Dendritic cell treated with granulocyte-macrophage colony-stimulating factor and Interleukin-4, amounts not matched to agents 40 ng/mL and 50 ng/mL, for 4 days (primary cell): Measurements from ENCODE around the gene SMIM31.

Experiments used
- H3K27ac Mint-ChIP-seq: one replicate; pipeline ENCODE4 v1.8.0; 2022; ENCODE audit warnings: mild to moderate bottlenecking, mixed read lengths
- H3K27me3 Mint-ChIP-seq: one replicate; pipeline ENCODE4 v1.8.0; 2022; ENCODE audit warnings: mild to moderate bottlenecking, mixed read lengths
- H3K36me3 Mint-ChIP-seq: one replicate; pipeline ENCODE4 v1.8.0; 2022; ENCODE audit warnings: low read depth, mixed read lengths
- H3K4me1 Mint-ChIP-seq: one replicate; pipeline ENCODE4 v1.8.0; 2022; ENCODE audit warnings: low read depth, mixed read lengths
- H3K4me3 Mint-ChIP-seq: one replicate; pipeline ENCODE4 v1.8.0; 2022; ENCODE audit warnings: mild to moderate bottlenecking, moderate library complexity, mixed read lengths
- H3K9me3 Mint-ChIP-seq: one replicate; pipeline ENCODE4 v1.8.0; 2022; ENCODE audit warnings: mixed read lengths
- intact Hi-C: fragments of 100-400 bp; cut with micrococcal nuclease; formaldehyde crosslinking; loops from one replicate; pipeline ENCODE4 v1.15.0; 2022

SMIM31 gene

DNA sequence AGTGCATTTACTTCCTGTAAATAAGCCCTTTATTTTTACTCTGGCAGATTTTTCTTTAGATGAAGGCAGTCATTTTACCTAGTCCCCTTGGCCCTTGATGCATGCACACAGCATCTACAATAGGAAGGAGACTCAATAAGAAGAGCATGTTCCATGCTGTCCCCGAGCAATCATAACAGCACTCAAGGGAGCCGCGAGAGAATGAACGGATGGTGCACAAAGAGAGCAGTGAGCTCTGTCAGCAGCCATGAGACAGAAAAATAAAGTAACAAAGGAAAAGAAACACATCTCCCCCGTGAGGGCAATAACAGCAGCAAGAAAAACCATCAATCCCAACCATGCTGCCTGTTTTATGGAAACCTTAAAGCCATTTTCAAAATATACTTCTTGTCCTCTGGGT is 11.9 kb downstream of the SMIM31 start:
- Mint-ChIP-seq H3K36me3 (no peaks in the 10 kb centered on the region), H3K4me1 (no peaks in the 10 kb centered on the region), H3K27me3 (peaks cover 3% of the 10 kb centered on the region), H3K9me3 (no peaks in the 10 kb centered on the region), H3K27ac (no peak overlapping the region), H3K4me3 (no peak overlapping the region)
- intact Hi-C loops, result no loop called here

- Mint-ChIP-seq H3K9me3 (no peaks in the 10 kb centered on the region), H3K4me3 (no peak overlapping the region), H3K36me3 (no peaks in the 10 kb centered on the region), H3K27ac (no peak overlapping the region), H3K27me3 (peaks cover 3% of the 10 kb centered on the region), H3K4me1 (no peaks in the 10 kb centered on the region)
- intact Hi-C loops, result no loop called here
These were observed 14.6 kb downstream of the SMIM31 start for GRCh38 chr4:164768516-164768915.

DNA sequence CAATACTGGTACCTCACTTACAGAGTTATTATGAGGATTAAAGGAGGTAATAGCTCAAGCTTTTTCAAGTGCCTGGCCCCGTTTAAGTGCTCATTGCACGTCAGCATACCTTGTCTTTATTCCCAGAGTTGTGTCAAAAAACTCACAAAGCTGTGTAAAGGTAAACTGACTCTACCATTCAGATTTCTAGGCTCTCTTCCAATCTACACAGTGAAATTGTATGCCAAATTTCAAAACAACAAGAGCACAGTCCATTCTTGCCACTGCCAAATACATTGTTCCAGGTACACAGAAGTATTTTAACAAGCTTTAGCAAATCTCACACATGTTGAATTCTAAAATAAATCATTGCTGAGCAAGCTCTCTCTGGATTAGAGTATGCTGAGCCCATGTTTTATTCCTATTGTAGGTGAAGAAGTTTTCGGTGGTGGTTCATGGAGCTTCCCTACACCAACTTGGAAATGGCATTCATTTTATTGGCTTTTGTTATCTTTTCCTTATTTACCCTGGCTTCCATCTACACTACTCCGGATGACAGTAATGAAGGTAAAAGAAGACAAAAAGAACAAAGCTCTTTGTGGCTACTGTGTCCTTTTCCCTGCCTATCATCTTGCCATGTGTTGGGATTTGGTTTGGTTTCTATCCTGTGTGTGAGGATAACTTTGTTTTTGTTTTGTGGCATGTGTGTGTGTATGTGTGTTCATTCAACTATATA is 16.2 kb downstream of the SMIM31 start:
- no peak overlapping the region for H3K27ac Mint-ChIP-seq
- H3K4me3 Mint-ChIP-seq, result no peak overlapping the region
- H3K36me3 Mint-ChIP-seq, result no peaks in the 10 kb centered on the region
- H3K4me1 Mint-ChIP-seq, result no peaks in the 10 kb centered on the region
- intact Hi-C loops, result loop anchor here (10.0 kb wide), 1 partner anchor 695 kb away; no protein-coding TSS in a partner anchor
- no peaks in the 10 kb centered on the region for H3K9me3 Mint-ChIP-seq
- peaks cover 3% of the 10 kb centered on the region for H3K27me3 Mint-ChIP-seq

GRCh38 chr4:164771088-164771487 is 17.2 kb downstream of the SMIM31 start:
- Mint-ChIP-seq H3K9me3 (no peaks in the 10 kb centered on the region), H3K36me3 (no peaks in the 10 kb centered on the region), H3K4me1 (no peaks in the 10 kb centered on the region), H3K27me3 (peaks cover 3% of the 10 kb centered on the region), H3K4me3 (no peak overlapping the region), H3K27ac (no peak overlapping the region)
- intact Hi-C loops, result loop anchor here (10.0 kb wide), 1 partner anchor 694 kb away; no protein-coding TSS in a partner anchor

- H3K4me1 Mint-ChIP-seq, result no peaks in the 10 kb centered on the region
- intact Hi-C loops, result loop anchor here (10.0 kb wide), 1 partner anchor 693 kb away; no protein-coding TSS in a partner anchor
- H3K36me3 Mint-ChIP-seq, result no peaks in the 10 kb centered on the region
- no peak overlapping the region for H3K4me3 Mint-ChIP-seq
- peaks cover 3% of the 10 kb centered on the region for H3K27me3 Mint-ChIP-seq
- no peaks in the 10 kb centered on the region for H3K9me3 Mint-ChIP-seq
- no peak overlapping the region for H3K27ac Mint-ChIP-seq
These were observed 18.1 kb downstream of the SMIM31 start for GRCh38 chr4:164772076-164772475.

DNA sequence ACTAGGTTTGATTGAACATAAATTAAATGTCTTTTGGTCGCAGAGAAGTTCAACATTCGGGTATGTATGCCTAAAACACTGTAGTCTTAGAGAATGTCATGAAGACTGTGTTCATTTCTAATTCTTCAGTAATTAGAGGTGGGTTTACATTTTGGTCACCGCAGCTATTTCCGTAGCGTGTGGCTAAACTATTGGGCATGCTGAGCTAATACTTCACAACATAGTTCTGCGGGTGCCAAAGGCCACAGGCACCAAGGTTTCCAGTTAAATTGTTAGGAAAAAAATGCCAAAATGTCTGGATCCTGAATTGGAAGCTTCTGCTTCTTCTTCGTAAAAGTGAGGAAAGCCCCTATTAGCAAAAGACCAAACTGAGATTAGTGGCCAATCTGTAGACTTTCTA is 25.1 kb downstream of the SMIM31 start:
- H3K27me3 Mint-ChIP-seq, result no peaks in the 10 kb centered on the region
- H3K27ac Mint-ChIP-seq, result no peak overlapping the region
- no peaks in the 10 kb centered on the region for H3K9me3 Mint-ChIP-seq
- no peaks in the 10 kb centered on the region for H3K36me3 Mint-ChIP-seq
- no peaks in the 10 kb centered on the region for H3K4me1 Mint-ChIP-seq
- intact Hi-C loops, result loop anchor here (5.0 to 10.0 kb wide), 2 partner anchors 323 to 686 kb away; no protein-coding TSS in a partner anchor
- H3K4me3 Mint-ChIP-seq, result no peak overlapping the region

DNA sequence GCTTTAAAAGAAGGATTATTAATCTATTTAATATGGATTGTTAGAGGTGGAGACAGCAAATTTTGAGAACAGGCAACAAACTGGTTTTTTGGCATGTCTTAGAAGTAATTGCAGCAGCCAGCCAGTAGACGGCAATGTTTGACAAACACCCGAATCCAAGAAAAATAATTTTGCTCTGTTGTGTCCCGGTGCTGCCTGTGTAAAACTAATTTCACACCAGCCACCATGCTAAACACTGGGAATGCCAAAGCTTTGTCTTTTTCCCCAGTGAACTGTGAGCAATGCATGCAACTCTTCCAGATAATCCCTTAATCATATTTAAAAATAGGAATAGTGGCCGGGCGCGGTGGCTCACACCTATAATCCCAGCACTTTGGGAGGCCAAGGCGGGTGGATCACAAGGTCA is 25.9 kb downstream of the SMIM31 start:
- Mint-ChIP-seq H3K9me3 (no peaks in the 10 kb centered on the region), H3K4me1 (no peaks in the 10 kb centered on the region), H3K27me3 (no peaks in the 10 kb centered on the region), H3K4me3 (no peak overlapping the region), H3K27ac (no peak overlapping the region), H3K36me3 (no peaks in the 10 kb centered on the region)
- intact Hi-C loops, result loop anchor here (5.0 to 10.0 kb wide), 2 partner anchors 322 to 685 kb away; no protein-coding TSS in a partner anchor

DNA sequence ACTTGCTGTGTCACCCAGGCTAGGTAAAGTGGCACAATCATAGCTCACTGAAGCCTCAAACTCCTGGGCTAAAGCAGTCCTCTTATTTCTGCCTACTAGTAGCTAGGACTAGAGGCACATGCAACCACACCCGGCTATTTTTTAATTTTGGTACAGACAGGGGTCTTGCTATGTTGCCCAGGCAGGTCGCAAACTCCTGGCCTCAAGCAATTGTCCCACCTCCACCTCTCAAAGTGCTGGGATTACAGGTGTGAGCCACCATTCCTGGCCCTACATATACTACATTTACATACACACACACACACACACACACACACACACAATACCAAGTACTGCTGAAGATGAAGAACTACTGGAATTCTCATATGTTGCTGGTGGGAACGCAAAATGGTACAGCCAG is 26.9 kb downstream of the SMIM31 start:
- no peaks in the 10 kb centered on the region for H3K4me1 Mint-ChIP-seq
- intact Hi-C loops, result no loop called here
- no peak overlapping the region for H3K27ac Mint-ChIP-seq
- no peaks in the 10 kb centered on the region for H3K9me3 Mint-ChIP-seq
- no peaks in the 10 kb centered on the region for H3K27me3 Mint-ChIP-seq
- no peaks in the 10 kb centered on the region for H3K36me3 Mint-ChIP-seq
- no peak overlapping the region for H3K4me3 Mint-ChIP-seq

DNA sequence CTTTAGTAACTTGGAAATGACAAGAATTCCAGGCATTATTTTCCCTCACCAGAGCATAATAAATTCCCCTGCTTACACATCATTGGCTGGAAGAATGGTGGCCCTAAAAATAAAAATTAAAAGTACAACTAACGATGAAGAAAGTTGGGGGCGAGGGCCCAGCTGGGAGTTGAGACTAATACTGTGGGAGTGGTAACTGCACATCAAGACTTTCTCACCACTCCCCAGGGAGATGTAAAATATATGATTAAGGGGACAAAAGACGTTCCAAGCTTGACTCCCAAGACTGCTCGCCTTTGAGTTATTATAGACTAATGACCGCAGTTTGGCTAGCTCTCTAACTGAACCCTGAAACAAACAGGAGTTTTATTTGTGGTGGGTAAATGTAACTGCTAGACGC is 30.0 kb downstream of the SMIM31 start:
- no peaks in the 10 kb centered on the region for H3K4me1 Mint-ChIP-seq
- intact Hi-C loops, result no loop called here
- H3K4me3 Mint-ChIP-seq, result no peak overlapping the region
- no peaks in the 10 kb centered on the region for H3K9me3 Mint-ChIP-seq
- no peaks in the 10 kb centered on the region for H3K36me3 Mint-ChIP-seq
- H3K27ac Mint-ChIP-seq, result no peak overlapping the region
- H3K27me3 Mint-ChIP-seq, result no peaks in the 10 kb centered on the region

- no peaks in the 10 kb centered on the region for H3K4me1 Mint-ChIP-seq
- no peaks in the 10 kb centered on the region for H3K9me3 Mint-ChIP-seq
- H3K36me3 Mint-ChIP-seq, result no peaks in the 10 kb centered on the region
- intact Hi-C loops, result no loop called here
- no peak overlapping the region for H3K4me3 Mint-ChIP-seq
- H3K27me3 Mint-ChIP-seq, result no peaks in the 10 kb centered on the region
- H3K27ac Mint-ChIP-seq, result no peak overlapping the region
These were observed 35.1 kb downstream of the SMIM31 start for GRCh38 chr4:164789047-164789446.

GRCh38 chr4:164790249-164790648 is 36.3 kb downstream of the SMIM31 start:
- intact Hi-C loops, result no loop called here
- Mint-ChIP-seq H3K27ac (no peak overlapping the region), H3K36me3 (no peaks in the 10 kb centered on the region), H3K4me3 (no peak overlapping the region), H3K4me1 (no peaks in the 10 kb centered on the region), H3K27me3 (no peaks in the 10 kb centered on the region), H3K9me3 (no peaks in the 10 kb centered on the region)

DNA sequence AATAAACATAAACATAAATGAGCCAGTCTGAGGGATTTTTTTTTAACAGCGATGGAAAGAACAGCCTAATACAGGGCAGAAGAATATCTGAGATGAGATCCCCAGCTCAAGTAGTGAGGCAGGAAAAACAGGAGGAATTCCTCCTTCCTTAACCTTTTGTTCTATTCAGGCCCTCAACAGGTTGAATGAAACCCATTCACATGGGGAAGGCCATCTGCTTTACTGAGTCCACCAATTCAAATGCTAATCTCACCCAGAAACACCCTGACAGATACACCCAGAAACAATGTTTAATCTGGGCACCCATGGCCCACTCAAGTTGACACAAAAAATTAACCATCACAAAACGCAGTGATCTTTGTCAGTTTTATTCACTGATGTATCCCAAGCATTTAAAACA is 45.5 kb downstream of the SMIM31 start:
- intact Hi-C loops, result no loop called here
- H3K9me3 Mint-ChIP-seq, result no peaks in the 10 kb centered on the region
- no peaks in the 10 kb centered on the region for H3K4me1 Mint-ChIP-seq
- no peak overlapping the region for H3K27ac Mint-ChIP-seq
- H3K4me3 Mint-ChIP-seq, result no peak overlapping the region
- H3K36me3 Mint-ChIP-seq, result no peaks in the 10 kb centered on the region
- H3K27me3 Mint-ChIP-seq, result no peaks in the 10 kb centered on the region

DNA sequence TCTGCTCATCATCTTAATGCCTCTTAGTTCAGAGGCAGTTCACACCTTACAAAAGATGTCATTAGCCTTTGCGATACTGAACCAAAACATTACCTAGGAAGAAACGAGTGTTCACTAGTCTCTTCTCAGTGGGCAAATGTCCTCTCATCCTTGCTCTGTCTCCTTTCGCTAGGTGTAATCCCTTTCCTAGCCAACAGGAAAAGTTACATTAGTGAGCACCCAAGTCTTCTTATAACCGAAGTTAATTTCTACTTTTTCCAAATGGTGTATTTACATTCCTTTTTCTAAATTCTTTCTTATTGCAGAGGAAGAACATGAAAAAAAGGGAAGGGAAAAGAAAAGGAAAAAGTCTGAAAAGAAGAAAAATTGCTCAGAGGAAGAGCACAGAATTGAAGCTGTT is 46.9 kb downstream of the SMIM31 start:
- Mint-ChIP-seq H3K27ac (no peak overlapping the region), H3K4me3 (no peak overlapping the region), H3K36me3 (no peaks in the 10 kb centered on the region), H3K27me3 (no peaks in the 10 kb centered on the region), H3K9me3 (no peaks in the 10 kb centered on the region), H3K4me1 (no peaks in the 10 kb centered on the region)
- intact Hi-C loops, result no loop called here

DNA sequence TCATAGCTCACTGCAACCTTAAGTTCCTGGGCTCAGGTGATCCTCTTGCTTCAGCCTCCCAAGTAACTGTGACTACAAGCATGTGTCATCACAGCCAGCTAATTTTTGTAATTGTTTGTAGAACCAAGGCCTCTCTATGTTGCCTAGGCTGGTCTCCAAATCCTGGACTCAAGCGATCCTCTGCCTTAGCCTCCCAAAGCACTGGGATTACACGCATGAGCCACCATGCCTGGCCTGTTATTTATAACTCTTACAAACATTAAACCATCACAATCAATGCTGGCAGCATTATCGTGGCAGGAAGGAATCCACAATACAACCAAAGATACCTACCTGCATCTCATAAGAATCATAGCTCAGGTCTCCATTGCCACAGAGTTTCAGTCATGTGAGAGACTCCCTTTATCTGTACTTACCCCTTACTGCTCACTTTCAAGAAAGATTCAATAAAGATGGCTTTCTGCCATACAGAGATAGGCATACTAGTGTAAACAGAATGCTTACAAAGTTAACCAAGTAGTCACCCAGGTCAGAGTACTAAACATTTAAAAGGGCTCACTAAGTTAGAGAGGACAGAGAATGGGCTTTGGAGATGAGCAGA is 48.5 kb downstream of the SMIM31 start:
- Mint-ChIP-seq H3K9me3 (no peaks in the 10 kb centered on the region), H3K4me1 (no peaks in the 10 kb centered on the region), H3K27ac (no peak overlapping the region), H3K4me3 (no peak overlapping the region), H3K27me3 (no peaks in the 10 kb centered on the region), H3K36me3 (no peaks in the 10 kb centered on the region)
- intact Hi-C loops, result no loop called here

GRCh38 chr4:164803702-164804101 is 49.8 kb downstream of the SMIM31 start:
- no peaks in the 10 kb centered on the region for H3K9me3 Mint-ChIP-seq
- no peak overlapping the region for H3K27ac Mint-ChIP-seq
- H3K4me1 Mint-ChIP-seq, result no peaks in the 10 kb centered on the region
- intact Hi-C loops, result no loop called here
- no peaks in the 10 kb centered on the region for H3K36me3 Mint-ChIP-seq
- H3K27me3 Mint-ChIP-seq, result no peaks in the 10 kb centered on the region
- no peak overlapping the region for H3K4me3 Mint-ChIP-seq
